Muscle of arm (tissue), 14 donors: ENCODE results near the gene SYTL1. TPM values are rescaled to one million over a fixed set of nuclear protein-coding genes. Genes with fewer than 3 reads are reported as not detected.
A peak's percentile ranks its signal among the peaks of the same experiment; 100 is the strongest.

Experiments used
- DNase-seq: peaks from one replicate; pipeline ENCODE4 v3.0.0-alpha.2; 2013
- long read RNA-seq, 11 donors: transcript quantifications; one replicate each; lab custom pipeline, GENCODE V29; 2026
- polyA plus RNA-seq, 12 donors: library from polyadenylated mRNA; unstranded; fragments of 120-200 nt; gene quantifications; one replicate each; pipeline ENCODE4 v1.2.1, GENCODE V29; 2013; ENCODE audit not compliant: insufficient read length in 12 of 12

SYTL1 gene, protein sequence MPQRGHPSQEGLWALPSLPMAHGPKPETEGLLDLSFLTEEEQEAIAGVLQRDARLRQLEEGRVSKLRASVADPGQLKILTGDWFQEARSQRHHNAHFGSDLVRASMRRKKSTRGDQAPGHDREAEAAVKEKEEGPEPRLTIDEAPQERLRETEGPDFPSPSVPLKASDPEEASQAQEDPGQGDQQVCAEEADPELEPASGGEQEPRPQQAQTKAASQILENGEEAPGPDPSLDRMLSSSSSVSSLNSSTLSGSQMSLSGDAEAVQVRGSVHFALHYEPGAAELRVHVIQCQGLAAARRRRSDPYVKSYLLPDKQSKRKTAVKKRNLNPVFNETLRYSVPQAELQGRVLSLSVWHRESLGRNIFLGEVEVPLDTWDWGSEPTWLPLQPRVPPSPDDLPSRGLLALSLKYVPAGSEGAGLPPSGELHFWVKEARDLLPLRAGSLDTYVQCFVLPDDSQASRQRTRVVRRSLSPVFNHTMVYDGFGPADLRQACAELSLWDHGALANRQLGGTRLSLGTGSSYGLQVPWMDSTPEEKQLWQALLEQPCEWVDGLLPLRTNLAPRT
- 10 to 100 TPM in 2 of 12 donors, 1 to 10 TPM in 2, under 1 TPM in 7, not detected in 1; 0.38 to 19.4 (median 0.83) TPM for polyA plus RNA-seq
- long read RNA-seq, donor 1, partial matches to known transcripts: 0 of 5 reads
- long read RNA-seq, donor 1, other reads (novel, unspliced or antisense): 0 of 5 reads
- long read RNA-seq, donor 2: 0 reads
- long read RNA-seq, donor 3: 0 reads
- long read RNA-seq, donor 4: 0 reads
- long read RNA-seq, donor 5, partial matches to known transcripts: 0 of 1 reads
- long read RNA-seq, donor 5, other reads (novel, unspliced or antisense): 0 of 1 reads
- long read RNA-seq, donor 6: 0 reads
- long read RNA-seq, donor 7: 0 reads
- long read RNA-seq, donor 8: 0 reads
- long read RNA-seq, donor 9: 0 reads
- long read RNA-seq, donor 10: 0 reads
- long read RNA-seq, donor 11: 0 reads

DNA sequence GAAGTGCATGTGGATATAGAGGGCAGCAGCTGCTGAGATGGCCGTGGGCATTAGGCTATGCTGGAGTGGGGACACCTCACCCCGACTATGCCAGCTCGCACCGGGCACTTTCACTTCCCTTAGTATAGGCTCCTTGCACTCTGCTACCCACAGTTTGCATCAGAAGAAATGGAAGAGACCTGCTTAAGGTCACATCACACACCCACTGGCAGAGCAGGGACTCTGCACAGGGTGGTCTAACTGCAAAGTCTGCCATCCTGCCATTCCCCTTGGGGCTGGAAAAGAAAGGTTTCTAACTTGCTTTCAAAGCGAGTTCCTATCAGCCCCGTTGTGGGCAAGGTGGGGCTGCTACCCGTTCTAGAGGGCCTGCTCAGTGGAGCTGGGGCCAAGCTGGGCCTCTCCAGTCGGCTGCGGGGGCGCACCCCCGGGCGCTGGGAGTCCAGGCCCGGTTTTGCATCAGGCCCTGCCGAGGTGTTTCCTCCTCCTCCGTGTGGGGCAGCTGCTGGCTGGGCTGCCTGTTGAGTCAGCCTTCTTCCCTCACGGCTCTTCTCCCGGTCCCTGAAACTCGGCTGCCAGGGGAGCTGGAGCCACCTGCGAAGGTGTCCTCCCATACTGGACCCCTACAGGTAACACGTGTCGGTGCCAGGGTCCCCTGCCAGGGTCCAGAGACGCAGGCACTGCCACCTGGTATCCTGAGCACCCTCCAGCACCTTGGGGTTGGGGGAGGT is at the start of gene SYTL1:
TSS of gene SYTL1 (plus strand) at position 498 of the 728 bp plus-strand sequence. CDS start 3,313 bp downstream, outside the sequence.
- no peak for DNase-seq

DNA sequence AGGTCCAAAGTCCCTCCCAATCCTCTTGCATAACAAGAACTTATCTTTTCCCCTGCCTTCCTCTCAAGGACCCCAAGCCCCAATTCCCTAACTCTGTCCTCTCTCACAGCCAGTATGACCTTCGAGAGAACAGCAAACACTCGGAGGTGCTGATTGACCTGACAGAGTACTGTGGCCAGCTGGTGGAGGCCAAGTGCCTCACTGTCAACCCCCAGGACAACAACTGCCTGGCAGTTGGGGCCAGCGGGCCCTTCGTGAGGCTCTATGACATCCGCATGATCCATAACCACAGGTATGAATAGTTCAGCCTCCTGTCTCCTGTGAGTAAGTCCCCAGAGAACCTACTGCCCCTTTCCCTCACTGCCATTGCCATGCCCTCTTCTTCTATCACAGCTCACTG is 49.7 kb upstream of the SYTL1 start:
- DNase-seq: no peak

DNA sequence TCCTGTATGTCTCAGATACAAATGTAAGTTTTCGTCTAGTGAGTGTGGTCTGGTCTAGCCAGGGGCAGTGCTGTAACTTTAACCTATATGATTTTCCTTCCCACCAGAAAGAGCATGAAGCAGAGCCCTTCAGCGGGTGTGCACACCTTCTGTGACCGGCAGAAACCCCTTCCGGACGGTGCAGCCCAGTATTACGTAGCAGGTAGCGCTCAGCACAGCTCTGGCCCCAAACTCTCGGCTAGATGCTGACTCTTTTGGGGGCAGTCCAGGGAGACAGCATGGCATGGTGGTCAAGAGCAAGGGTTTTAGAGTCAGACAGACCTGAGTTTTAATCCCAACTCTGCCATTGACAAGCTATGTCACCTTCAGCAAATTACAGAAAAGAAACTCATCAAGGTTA is 47.9 kb upstream of the SYTL1 start:
- no peak for DNase-seq

DNA sequence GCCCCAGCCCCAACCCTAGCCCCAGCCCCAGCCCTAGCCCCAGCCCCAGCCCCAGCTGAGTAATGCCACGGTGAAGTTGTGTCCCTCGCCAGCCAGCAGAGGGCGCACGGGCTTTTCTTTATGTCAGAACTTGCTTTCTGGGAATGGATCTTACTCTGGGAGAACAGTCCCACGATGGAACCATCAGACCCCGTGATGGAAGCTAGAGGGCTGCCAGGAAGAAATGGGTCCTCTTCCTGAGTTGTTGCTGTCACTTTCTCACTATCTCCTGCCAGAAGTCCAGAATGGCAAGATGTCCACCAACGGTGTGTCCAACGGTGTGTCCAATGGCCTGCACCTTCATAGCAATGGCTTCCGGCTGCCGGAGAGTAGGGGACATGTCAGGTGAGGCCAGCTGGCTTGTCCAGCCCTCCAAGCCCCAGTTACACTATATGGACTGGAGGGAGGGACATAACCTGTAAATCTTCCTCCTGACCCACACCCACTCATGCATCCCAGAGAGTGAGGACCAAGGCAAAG is 45.0 kb upstream of the SYTL1 start:
- peak; percentile 65 for DNase-seq

DNA sequence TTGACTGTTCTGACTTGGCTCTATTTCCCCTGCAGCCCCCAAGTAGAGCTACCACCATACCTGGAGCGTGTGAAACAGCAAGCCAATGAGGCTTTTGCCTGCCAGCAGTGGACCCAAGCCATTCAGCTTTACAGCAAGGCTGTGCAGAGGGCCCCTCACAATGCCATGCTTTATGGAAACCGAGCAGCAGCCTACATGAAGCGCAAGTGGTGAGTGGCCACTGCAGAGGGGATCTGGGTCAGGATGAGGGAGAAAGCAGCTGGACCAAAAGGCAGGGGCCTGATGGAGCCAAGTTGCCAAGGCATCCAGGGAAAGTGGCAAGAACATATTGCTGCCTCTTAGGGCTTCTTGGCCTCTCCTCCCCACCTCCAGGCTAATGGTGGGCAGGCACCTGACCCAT is 43.9 kb upstream of the SYTL1 start:
- no peak for DNase-seq

DNA sequence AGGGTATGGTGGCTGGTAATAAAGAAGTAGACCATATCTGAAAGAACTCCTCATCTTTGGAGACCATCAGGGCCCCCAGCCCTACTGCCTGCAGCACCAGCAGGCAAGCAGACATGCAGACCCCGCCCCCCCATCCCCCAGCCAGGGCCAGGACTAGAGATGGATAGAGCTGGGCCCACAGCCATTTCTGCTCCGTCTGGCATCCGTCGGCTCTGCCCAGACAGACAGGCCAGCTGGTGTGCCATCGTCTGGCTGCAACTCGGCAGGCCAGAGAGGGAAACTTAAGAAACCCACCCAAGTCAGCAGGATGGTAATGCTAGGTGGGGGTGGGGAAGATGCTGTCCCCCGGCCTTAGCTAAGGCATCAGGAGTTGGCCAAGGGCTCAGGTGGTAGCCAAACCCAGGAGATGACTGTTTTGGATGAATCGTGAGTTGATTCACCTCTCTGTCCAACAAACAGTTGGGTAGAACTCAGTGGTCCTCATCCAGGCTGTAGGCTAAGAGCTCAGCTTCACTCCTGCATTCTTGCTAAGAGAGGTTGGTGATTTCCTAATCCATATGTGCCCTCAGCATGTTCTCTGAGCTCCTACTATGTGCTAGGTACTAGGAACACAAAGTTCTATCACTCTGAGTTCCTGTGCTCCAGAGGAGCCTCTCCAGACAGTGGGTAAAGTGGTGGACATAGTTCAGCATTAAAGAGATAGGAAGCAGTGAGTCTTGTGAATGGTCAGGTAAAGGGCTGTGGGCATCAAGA is 43.0 kb upstream of the SYTL1 start:
- no peak for DNase-seq

DNA sequence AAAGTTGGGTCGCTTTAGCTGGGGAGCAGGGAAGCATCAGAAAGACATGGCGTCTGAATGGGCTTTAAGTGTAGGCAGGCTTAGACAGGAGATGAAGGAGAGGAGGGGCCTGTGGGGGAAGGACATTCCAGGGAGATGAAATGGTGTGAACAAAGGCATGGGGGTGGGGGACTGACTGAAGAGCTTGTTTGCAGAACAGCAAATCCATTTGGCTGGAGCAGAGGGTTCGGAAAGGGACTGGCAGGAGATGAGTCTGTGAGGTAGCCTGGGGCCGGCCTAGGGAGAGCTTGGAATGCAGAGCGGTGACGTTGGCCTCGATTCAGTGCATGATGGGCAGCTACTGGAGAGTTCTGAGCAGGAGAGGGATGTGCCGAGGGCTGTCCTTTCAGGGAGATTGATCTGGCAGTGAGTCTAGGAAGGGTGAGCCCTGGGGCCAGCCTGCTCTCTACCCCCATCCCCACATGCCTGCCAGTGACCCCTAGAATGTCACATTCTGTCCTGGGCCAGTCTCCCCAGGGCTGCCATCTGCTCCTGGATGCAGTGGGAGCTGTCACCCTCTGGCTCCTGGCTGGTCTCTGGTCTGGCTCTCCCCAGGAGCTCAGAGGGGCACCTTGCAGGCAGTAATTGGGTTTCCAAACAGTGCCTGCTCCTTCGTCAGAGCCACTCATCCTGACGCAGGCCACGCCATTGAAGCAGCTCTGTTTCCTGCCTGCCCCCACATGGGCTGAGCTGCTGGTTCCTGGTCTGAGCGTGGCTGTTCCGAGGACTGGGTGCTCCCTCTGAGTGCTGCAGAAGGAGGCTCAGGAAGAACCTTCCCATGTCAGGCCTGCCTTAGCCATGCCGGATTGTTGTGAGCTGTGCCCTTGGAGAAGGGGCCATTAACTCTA is 42.2 kb upstream of the SYTL1 start:
- peak; percentile 79 for DNase-seq

DNA sequence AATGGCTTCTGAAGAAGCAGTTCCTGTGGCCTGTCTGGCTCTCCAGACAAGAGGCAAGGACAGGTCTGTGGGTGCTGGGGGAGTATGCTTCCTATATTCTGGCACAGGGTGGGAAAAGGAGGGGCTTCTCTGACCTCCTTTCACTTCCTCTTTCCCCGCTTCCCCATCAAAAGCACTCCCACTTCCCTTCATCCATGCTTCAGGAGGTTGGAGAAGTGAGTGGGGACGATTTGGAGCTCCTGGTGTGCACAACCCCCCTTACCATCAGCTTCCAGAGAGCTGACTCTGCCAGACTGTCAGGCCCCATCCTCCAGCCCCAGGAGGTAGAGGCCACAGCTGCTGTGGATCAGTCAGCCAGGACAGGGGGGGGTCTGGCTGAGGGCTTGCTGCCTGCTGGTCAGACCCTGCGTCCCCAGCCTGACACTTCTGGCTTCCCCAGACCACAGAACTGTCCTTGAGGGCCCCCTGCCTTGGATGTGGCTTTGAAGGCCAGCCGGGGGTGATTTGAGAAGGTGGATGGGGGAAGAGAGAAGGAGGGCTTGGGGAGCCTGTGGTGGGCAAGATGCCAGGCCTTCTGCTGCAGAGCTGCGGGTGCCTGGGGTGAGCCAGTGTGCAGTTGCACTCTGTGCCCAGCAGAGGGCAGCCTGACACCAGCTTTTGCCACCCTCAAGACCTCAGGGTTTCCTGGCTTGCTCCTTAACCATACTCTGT is 41.3 kb upstream of the SYTL1 start:
- DNase-seq: peak; percentile 98

DNA sequence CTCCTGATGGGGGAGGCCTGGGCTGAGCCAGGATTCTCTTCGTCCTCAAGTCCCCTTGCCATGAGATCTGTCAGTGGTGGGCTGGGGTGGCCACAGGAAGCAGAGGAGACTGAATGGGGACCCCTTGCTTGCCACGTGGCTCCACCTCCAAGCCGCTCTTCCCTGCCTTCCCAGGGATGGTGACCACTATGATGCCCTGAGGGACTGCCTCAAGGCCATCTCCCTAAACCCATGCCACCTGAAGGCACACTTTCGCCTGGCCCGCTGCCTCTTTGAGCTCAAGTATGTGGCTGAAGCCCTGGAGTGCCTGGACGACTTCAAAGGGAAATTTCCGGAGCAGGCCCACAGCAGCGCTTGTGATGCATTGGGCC is 40.8 kb upstream of the SYTL1 start:
- no peak for DNase-seq

DNA sequence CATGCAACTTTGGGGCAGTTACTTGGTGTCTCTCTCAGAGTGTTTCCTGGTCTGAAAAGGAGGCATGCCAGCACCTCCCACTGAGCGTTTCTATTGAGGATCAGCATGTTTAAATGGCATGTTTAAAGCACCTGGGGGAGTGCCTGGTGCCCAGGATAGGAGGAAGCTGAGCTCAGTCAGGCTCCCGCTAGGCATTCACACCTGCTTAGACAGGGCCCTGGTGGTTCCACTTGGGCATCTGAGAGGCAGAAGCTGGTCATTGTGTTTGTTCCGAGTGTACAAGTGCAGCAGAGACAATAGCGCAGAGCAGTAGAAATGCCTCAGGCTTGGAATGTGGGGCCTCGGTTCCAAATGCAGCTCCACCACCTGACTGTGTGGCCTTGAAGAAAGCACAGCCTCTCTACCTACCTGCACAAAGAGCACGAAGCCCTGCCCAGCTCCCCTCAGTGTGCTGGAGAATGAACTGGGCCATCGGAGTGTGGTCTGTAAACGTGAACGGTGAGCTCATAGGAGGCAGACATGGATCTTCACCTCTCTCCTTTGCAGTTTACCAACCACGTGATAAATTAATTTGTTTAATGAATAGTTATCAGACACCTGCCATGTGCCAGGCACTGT is 40.1 kb upstream of the SYTL1 start:
- no peak for DNase-seq

DNA sequence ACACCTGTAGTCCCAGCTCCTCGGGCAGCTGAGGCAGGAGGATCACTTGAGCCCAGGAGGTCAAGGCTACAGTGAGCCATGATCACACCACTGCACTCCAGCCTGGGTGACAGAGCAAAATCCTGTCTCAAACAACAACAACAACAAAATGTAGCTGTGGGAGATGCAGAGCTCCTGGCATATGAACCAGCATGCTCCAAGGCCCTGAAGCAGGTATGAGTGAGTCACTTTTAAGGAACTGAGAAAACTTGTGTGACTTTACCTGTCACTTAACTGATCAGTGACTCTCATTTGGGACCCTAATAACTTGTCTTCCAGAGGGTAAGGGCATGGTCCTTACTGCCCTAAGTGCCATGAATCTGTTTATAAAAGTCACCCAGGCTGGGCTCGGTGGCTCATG is 39.2 kb upstream of the SYTL1 start:
- DNase-seq: no peak

DNA sequence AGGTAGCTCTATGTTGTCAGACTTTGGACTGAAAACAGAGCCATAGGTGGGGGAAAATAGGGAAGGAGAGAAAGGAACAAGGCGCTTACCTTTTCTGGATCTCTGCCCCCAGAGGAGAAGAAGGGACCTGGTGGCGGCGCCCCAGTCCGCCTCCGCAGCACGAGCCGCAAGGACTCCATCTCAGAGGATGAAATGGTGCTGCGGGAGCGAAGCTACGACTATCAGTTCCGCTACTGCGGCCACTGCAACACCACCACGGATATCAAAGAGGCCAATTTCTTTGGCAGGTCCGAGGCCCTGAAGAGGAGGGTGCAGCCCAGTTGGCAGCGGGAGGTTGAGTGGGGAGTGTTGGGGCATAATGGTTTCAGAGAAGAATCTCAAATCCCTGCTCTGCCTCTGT is 38.3 kb upstream of the SYTL1 start:
- no peak for DNase-seq

DNA sequence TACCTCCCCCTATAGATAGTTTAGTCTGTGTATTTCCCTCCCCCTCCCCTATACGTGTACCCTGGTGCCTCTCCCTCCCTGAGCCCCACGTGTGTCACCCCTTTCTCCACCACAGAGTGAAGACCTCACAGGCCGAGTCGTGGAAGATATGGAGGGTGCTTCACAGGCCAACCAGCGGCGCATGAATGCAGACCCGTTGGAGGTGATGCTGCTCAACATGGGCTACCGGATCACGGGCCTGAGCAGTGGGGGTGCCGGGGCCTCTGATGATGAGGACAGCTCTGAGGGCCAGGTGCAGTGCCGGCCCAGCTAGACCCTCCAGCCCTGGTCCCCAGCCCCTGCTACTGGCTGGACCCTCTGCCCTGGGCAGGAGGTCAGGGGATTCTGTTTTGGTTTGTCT is 35.8 kb upstream of the SYTL1 start:
- DNase-seq: no peak

DNA sequence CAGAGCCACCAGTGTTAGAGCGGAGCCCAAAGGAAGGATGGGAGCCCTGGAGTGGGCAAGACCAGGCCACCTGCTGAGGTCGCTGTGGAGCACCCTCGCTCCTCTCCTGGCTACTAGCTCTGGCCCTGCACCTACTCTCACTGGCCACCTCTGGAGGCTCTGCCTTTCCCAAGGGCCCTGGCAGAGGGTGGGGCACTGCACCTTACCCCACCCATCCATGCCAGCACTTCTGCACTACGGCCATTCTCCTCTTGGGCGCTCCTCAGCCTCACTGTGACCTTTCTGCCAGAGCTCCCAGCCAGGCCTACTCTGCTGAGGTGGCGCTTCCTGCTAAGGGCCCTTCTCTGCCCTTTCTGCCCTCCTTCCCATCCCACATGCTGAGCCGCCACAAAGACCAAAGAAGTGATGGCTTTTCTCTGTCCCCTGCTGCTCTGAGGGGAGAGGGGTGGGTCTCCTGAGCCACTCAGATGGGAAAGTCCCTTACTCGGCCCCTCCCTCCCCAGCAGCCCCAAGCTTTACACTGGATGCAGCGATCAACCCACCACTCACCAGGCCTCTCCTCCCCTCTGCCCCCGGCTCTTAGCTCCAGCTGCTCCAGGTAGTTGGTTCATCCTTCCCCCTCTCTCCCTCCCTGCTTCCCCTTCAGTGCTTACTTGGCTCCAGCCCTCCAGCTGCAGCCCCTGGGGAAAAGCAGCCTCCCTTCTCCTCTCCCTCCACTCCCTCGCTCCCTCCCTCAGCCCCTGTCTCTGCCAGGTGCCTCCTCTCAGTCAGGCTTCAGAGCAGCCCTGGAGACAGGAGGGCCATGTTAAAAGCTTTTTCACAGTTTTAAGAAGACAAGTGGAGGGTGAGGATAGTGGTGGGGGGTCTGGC is 34.7 kb upstream of the SYTL1 start:
- DNase-seq: peak; percentile 28

DNA sequence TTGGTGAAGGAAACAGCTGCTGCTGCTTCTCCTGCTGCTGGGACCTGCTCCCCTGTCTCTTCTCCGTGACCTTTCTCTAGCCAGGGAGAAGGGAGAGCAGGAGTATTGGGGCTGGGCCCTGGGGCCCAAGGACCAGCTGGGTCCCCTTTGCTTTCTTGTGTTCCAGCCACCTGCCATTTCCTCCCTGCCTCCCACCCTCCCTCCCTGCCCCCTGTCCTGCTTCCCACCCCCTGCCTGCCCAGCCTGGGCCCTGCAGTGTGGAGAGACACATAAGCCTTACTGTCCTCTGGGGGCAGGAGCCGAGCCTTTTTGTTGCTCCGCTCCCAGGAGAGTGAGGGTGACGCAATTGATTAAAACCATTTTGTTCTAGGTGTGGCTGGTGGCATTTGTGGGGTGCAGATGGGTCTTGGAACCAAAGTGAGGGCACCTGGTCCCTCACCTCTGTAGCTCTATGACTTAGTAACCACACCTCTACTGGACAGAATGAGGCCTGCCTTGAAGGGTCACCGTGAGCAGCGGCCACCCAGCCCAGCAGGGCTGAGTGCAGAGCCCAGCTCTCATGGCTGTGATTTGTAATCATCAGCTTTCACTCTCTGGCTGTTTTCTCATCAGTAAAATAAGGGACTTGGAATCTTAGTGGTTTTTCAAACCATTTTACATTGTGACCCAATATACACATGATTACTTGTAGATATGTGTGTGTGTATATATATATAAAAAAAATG is 33.8 kb upstream of the SYTL1 start:
- no peak for DNase-seq

DNA sequence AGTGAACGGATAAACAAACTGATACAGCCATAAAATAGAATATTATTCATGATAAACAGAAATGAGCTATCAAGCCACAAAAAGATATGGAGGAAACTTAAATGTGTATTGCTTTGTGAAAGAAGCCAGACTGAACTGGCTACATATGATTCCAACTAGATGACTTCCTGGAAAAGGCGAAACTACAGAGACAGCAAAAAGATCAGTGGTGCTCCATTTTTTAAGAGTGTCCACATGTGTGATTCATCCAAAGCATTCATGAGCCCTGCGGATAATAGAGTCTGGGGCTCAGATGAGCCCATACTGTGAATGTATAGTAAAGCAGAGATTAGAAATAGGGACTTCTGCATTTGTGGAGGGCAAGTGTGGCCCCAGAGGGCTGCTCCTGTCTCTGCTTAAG is 27.7 kb upstream of the SYTL1 start:
- DNase-seq: no peak

DNA sequence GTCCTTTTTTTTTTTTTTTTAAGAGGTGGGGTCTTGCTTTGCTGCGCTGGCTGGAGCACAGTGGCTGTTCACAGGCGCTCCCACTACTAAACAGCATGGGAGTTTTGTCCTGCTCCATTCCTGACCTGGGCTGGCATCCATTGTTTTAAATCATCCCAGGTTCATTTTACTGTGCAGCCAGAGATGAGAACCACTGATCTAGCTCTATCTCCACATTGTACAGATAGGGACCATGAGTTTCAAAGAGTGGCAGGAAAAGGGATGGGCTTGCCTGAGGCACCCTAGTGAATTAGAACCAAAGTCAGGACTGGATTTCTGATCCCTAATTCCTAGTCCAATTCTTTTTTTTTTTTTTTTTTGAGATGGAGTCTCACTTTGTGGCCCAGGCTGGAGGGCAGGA is 27.1 kb upstream of the SYTL1 start:
- DNase-seq: no peak
